Measurements from ENCODE around the gene LYPD6B. TPM values are rescaled to one million over a fixed set of nuclear protein-coding genes. Genes with fewer than 3 reads are reported as not detected.

LYPD6B gene
- total RNA-seq, 2 experiments from 2014 or later: not detected

- TF ChIP-seq CTCF (IDR thresholded peaks at IDR 0.05): no peak
- ChIA-PET POLR2A (no interaction called here), CTCF (interaction anchor here (2.4 kb wide), 1 partner anchor 13 kb away, joined by 8 read pairs; no protein-coding TSS in a partner anchor)
- no peak overlapping the region for H3K27ac Mint-ChIP-seq
- no peaks in the 10 kb centered on the region for H3K27me3 Mint-ChIP-seq
- H3K36me3 Mint-ChIP-seq (ENCODE audit: low read depth): peaks cover 4% of the 10 kb centered on the region
- intact Hi-C loops (cut with micrococcal nuclease): no loop called here
- no peak for ATAC-seq
- no peak for DNase-seq
- H3K9me3 Mint-ChIP-seq: no peaks in the 10 kb centered on the region
- no peak overlapping the region for H3K4me3 Mint-ChIP-seq
- H3K4me1 Mint-ChIP-seq (ENCODE audit: low read depth): peaks cover 18% of the 10 kb centered on the region
These were observed 35.4 kb upstream of the LYPD6B start for GRCh38 chr2:149002891-149003740.

- H3K27me3 Mint-ChIP-seq: no peaks in the 10 kb centered on the region
- ATAC-seq (no peak), DNase-seq (no peak)
- no peak overlapping the region for H3K4me3 Mint-ChIP-seq
- POLR2A ChIA-PET: no interaction called here
- peaks cover 11% of the 10 kb centered on the region for H3K4me1 Mint-ChIP-seq (ENCODE audit: low read depth)
- H3K9me3 Mint-ChIP-seq: no peaks in the 10 kb centered on the region
- H3K36me3 Mint-ChIP-seq (ENCODE audit: low read depth): peaks cover 4% of the 10 kb centered on the region
- H3K27ac Mint-ChIP-seq: no peak overlapping the region
- CTCF ChIA-PET: interaction anchor here (2.4 kb wide), 1 partner anchor 12 kb away, joined by 8 read pairs; no protein-coding TSS in a partner anchor
- TF ChIP-seq CTCF (IDR thresholded peaks at IDR 0.05): no peak
- intact Hi-C loops (cut with micrococcal nuclease): no loop called here
These were observed 33.7 kb upstream of the LYPD6B start for GRCh38 chr2:149004836-149005235.

- ChIA-PET POLR2A (interaction anchor here (0.5 kb wide), 1 partner anchor 123 kb away, joined by 3 read pairs; no protein-coding TSS in a partner anchor), CTCF (no interaction called here)
- no peak for ATAC-seq
- no peak for TF ChIP-seq CTCF (IDR thresholded peaks at IDR 0.05)
- no peak overlapping the region for H3K27ac Mint-ChIP-seq
- H3K9me3 Mint-ChIP-seq: no peaks in the 10 kb centered on the region
- DNase-seq: no peak
- peaks cover 4% of the 10 kb centered on the region for H3K4me1 Mint-ChIP-seq (ENCODE audit: low read depth)
- H3K4me3 Mint-ChIP-seq: no peak overlapping the region
- no peaks in the 10 kb centered on the region for H3K27me3 Mint-ChIP-seq
- peaks cover 4% of the 10 kb centered on the region for H3K36me3 Mint-ChIP-seq (ENCODE audit: low read depth)
- intact Hi-C loops (cut with micrococcal nuclease): no loop called here
These were observed 32.9 kb upstream of the LYPD6B start for GRCh38 chr2:149005471-149006077.

GRCh38 chr2:149006883-149007543, 31.5 kb upstream of the LYPD6B start:
- no peak for TF ChIP-seq CTCF (IDR thresholded peaks at IDR 0.05)
- Mint-ChIP-seq H3K27me3 (no peaks in the 10 kb centered on the region), H3K4me3 (no peak overlapping the region), H3K36me3 (ENCODE audit: low read depth) (peaks cover 4% of the 10 kb centered on the region), H3K9me3 (no peaks in the 10 kb centered on the region), H3K4me1 (ENCODE audit: low read depth) (no peaks in the 10 kb centered on the region), H3K27ac (no peak overlapping the region)
- ATAC-seq (no peak), DNase-seq (no peak)
- POLR2A ChIA-PET: no interaction called here
- CTCF ChIA-PET: interaction anchor here (3.4 kb wide), 1 partner anchor 10 kb away, joined by 21 read pairs; no protein-coding TSS in a partner anchor
- intact Hi-C loops (cut with micrococcal nuclease): no loop called here

All from activated CD8-positive, alpha-beta T cell treated with anti-CD3 and anti-CD28 coated beads for 36 hours (primary cell).